Jurkat, Clone E6-1 (cell line): Measurements from ENCODE around the gene CDC42BPB.

ENCODE experiments used
- DNase-seq: peaks from one replicate; pipeline ENCODE4 v3.0.0-alpha.2; 2011; ENCODE audit warnings: low read depth, low spot score
- H3K4me3 ChIP-seq: 2 replicates; pipeline ENCODE4 v1.5.1; 2011; ENCODE audit warnings: mild to moderate bottlenecking, low read length, control low read depth, moderate library complexity

Gene CDC42BPB

GRCh38 chr14:103074729-103075367 is 17.5 kb upstream of the CDC42BPB start:
- no peak for DNase-seq
- H3K4me3 ChIP-seq, result no peak overlapping the region

GRCh38 chr14:103073876-103074728 is 16.8 kb upstream of the CDC42BPB start:
- DNase-seq, result no peak
- H3K4me3 ChIP-seq, result no peak overlapping the region

- no peak for DNase-seq
Observed at GRCh38 chr14:103073367-103073875, 16.1 kb upstream of the CDC42BPB start.

GRCh38 chr14:103072595-103073366 is 15.4 kb upstream of the CDC42BPB start:
- no peak for DNase-seq
- H3K4me3 ChIP-seq, result no peak overlapping the region

More at GRCh38 chr14:103073367-103073875, 16.1 kb upstream of the CDC42BPB start:
- no peak overlapping the region for H3K4me3 ChIP-seq

GRCh38 chr14:103071544-103072251 is 14.3 kb upstream of the CDC42BPB start:
- no peak for DNase-seq

GRCh38 chr14:103070971-103071542 is 13.7 kb upstream of the CDC42BPB start:
- no peak for DNase-seq
- no peak overlapping the region for H3K4me3 ChIP-seq

More at GRCh38 chr14:103071544-103072251, 14.3 kb upstream of the CDC42BPB start:
- no peak overlapping the region for H3K4me3 ChIP-seq

GRCh38 chr14:103070263-103070885 is 13.0 kb upstream of the CDC42BPB start:
- H3K4me3 ChIP-seq, result no peak overlapping the region
- no peak for DNase-seq

- no peak overlapping the region for H3K4me3 ChIP-seq
- no peak for DNase-seq
Observed at GRCh38 chr14:103068351-103069073, 11.2 kb upstream of the CDC42BPB start.

- DNase-seq, result no peak
Observed at GRCh38 chr14:103067231-103067954, 10.0 kb upstream of the CDC42BPB start.

GRCh38 chr14:103066399-103066798 is 9.1 kb upstream of the CDC42BPB start:
- no peak for DNase-seq
- no peak overlapping the region for H3K4me3 ChIP-seq

More at GRCh38 chr14:103067231-103067954, 10.0 kb upstream of the CDC42BPB start:
- H3K4me3 ChIP-seq, result no peak overlapping the region

- H3K4me3 ChIP-seq, result no peak overlapping the region
Observed at GRCh38 chr14:103065861-103066260, 8.5 kb upstream of the CDC42BPB start.

GRCh38 chr14:103064978-103065377 is 7.6 kb upstream of the CDC42BPB start:
- no peak overlapping the region for H3K4me3 ChIP-seq
- no peak for DNase-seq

More at GRCh38 chr14:103065861-103066260, 8.5 kb upstream of the CDC42BPB start:
- no peak for DNase-seq

GRCh38 chr14:103064436-103064835 is 7.1 kb upstream of the CDC42BPB start:
- H3K4me3 ChIP-seq, result no peak overlapping the region
- DNase-seq, result no peak

- no peak for DNase-seq
- no peak overlapping the region for H3K4me3 ChIP-seq
Observed at GRCh38 chr14:103061482-103061976, 4.2 kb upstream of the CDC42BPB start.

- DNase-seq, result no peak
- no peak overlapping the region for H3K4me3 ChIP-seq
Observed at GRCh38 chr14:103059556-103059955, 2.2 kb upstream of the CDC42BPB start.

- H3K4me3 ChIP-seq, result no peak overlapping the region
- no peak for DNase-seq
Observed at GRCh38 chr14:103058164-103059055, 1.1 kb upstream of the CDC42BPB start.
